ENCODE measurements around the gene AR.

DNA sequence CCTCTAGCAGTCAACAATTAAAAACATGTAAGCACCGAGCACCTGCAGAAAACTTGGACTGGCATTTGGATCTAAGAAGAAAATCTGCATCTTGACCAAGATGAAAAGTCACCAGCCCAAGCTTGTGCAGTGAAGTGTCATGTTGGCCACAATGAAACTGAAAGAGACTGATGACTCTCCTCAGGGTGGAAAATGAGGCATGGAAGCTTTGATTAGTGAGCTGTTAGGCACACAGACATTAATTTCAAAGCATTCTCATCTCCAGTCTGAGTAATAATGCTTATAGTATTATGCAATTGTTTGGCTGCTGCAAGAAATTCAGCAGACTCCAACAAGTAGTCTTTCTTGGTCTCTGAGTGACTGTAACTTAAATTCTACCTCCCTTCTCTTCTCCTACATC lies 150.1 kb downstream of the AR start:
- TF ChIP-seq, protein P1, sequence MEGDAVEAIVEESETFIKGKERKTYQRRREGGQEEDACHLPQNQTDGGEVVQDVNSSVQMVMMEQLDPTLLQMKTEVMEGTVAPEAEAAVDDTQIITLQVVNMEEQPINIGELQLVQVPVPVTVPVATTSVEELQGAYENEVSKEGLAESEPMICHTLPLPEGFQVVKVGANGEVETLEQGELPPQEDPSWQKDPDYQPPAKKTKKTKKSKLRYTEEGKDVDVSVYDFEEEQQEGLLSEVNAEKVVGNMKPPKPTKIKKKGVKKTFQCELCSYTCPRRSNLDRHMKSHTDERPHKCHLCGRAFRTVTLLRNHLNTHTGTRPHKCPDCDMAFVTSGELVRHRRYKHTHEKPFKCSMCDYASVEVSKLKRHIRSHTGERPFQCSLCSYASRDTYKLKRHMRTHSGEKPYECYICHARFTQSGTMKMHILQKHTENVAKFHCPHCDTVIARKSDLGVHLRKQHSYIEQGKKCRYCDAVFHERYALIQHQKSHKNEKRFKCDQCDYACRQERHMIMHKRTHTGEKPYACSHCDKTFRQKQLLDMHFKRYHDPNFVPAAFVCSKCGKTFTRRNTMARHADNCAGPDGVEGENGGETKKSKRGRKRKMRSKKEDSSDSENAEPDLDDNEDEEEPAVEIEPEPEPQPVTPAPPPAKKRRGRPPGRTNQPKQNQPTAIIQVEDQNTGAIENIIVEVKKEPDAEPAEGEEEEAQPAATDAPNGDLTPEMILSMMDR (IDR thresholded peaks at IDR 0.05), result no peak
- TF ChIP-seq POLR2A (IDR thresholded peaks at IDR 0.05), result no peak

Measured in body of pancreas (tissue), 4 donors.